WTC11 (cell line): ENCODE measurements around the gene GALNT12. TPM values are rescaled to one million over a fixed set of nuclear protein-coding genes. Genes with fewer than 3 reads are reported as not detected.

Source experiments
- ATAC-seq: fragments of 200-7000 bp; cut with Tn5 transposase; 2 replicates; pipeline ENCODE4 v1.10.0; 2021; ENCODE audit warnings: mild to moderate bottlenecking, moderate library complexity
- CTCF ChIA-PET: fragments of 300-600 bp; sonication (Branson Sonifier 250); formaldehyde crosslinking; loops from one replicate; lab custom pipeline; 2021; ENCODE audit warnings: antibody characterized with exemption; lab: Charles Lee
- POLR2A ChIA-PET: fragments of 350-600 bp; sonication (Branson Sonifier 250); formaldehyde crosslinking; loops from one replicate; lab custom pipeline; 2021; ENCODE audit warnings: antibody characterized with exemption; lab: Charles Lee
- DNase-seq: peaks from one replicate; pipeline ENCODE4 v3.0.0; 2021; ENCODE audit warnings: low spot score
- H3K27ac Mint-ChIP-seq: 2 replicates; pipeline ENCODE4 v1.8.0; 2021; ENCODE audit warnings: mixed read lengths
- H3K27me3 Mint-ChIP-seq: 2 replicates; pipeline ENCODE4 v1.8.0; 2021; ENCODE audit warnings: low read depth, mild to moderate bottlenecking, moderate library complexity, mixed read lengths
- H3K36me3 Mint-ChIP-seq: 2 replicates; pipeline ENCODE4 v1.8.0; 2021; ENCODE audit warnings: mixed read lengths
- H3K4me1 Mint-ChIP-seq: 2 replicates; pipeline ENCODE4 v1.8.0; 2022; ENCODE audit warnings: mixed read lengths
- H3K4me3 Mint-ChIP-seq: 2 replicates; pipeline ENCODE4 v1.8.0; 2021; ENCODE audit warnings: mild to moderate bottlenecking, moderate library complexity, mixed read lengths
- H3K9me3 Mint-ChIP-seq: 2 replicates; pipeline ENCODE4 v1.8.0; 2021; ENCODE audit warnings: mixed read lengths
- FOXJ3 ChIP-seq: sonication (generic); formaldehyde crosslinking; IDR thresholded peaks from 2 replicates; pipeline ENCODE4 v1.9.0; 2021; ENCODE audit warnings: missing genetic modification reagents, mild to moderate bottlenecking, borderline replicate concordance
- KAT7 ChIP-seq: sonication (generic); formaldehyde crosslinking; IDR thresholded peaks from 2 replicates; pipeline ENCODE4 v1.8.1; 2023; ENCODE audit warnings: missing genetic modification reagents, mild to moderate bottlenecking, borderline replicate concordance
- MXD4 ChIP-seq: fragments of 250-450 bp; sonication (Bioruptor Pico); IDR thresholded peaks from 2 replicates; pipeline ENCODE4 v1.8.0; 2021; ENCODE audit warnings: mild to moderate bottlenecking, moderate library complexity, borderline replicate concordance
- TEAD4 ChIP-seq: sonication (generic); formaldehyde crosslinking; IDR thresholded peaks from 2 replicates; pipeline ENCODE4 v1.8.0; 2022; ENCODE audit warnings: mild to moderate bottlenecking, missing genetic modification reagents
- TP53 ChIP-seq: sonication (generic); formaldehyde crosslinking; IDR thresholded peaks from 2 replicates; pipeline ENCODE4 v1.8.1; 2023; ENCODE audit warnings: mild to moderate bottlenecking, missing genetic modification reagents
- ZNF121 ChIP-seq: sonication (generic); formaldehyde crosslinking; IDR thresholded peaks from 2 replicates; pipeline ENCODE4 v1.8.0; 2023; ENCODE audit warnings: missing genetic modification reagents
- total RNA-seq: library from RNA; stranded (reverse); gene quantifications from 3 replicates; pipeline ENCODE4 v1.2.3, GENCODE V29; 2021
- TF ChIP-seq, protein P1 (sequence below): sonication (generic); formaldehyde crosslinking; IDR thresholded peaks from 2 replicates; pipeline ENCODE4 v1.8.1; 2022; ENCODE audit warnings: mild to moderate bottlenecking, missing genetic modification reagents, moderate library complexity, borderline replicate concordance
- TF ChIP-seq, protein P2 (sequence below): sonication (generic); formaldehyde crosslinking; IDR thresholded peaks from 2 replicates; pipeline ENCODE4 v1.8.0; 2023; ENCODE audit warnings: missing genetic modification reagents
- TF ChIP-seq, protein P3 (sequence below): sonication (generic); formaldehyde crosslinking; IDR thresholded peaks from 2 replicates; pipeline ENCODE4 v1.8.1; 2022; ENCODE audit warnings: missing genetic modification reagents, borderline replicate concordance
- TF ChIP-seq, protein P4 (sequence below): fragments of 250-450 bp; sonication (Bioruptor Pico); IDR thresholded peaks from 2 replicates; pipeline ENCODE4 v1.9.0; 2021; ENCODE audit warnings: mild to moderate bottlenecking, borderline replicate concordance
- TF ChIP-seq, protein P5 (sequence below): sonication (generic); formaldehyde crosslinking; IDR thresholded peaks from 2 replicates; pipeline ENCODE4 v1.8.1; 2022; ENCODE audit warnings: low read depth, mild to moderate bottlenecking, moderate library complexity, missing genetic modification reagents, borderline replicate concordance
- TF ChIP-seq, protein P6 (sequence below): sonication (generic); formaldehyde crosslinking; IDR thresholded peaks from 2 replicates; pipeline ENCODE4 v1.8.1; 2023; ENCODE audit warnings: mild to moderate bottlenecking, moderate library complexity, missing genetic modification reagents
- TF ChIP-seq, protein P7 (sequence below): sonication (generic); formaldehyde crosslinking; IDR thresholded peaks from 2 replicates; pipeline ENCODE4 v1.8.1; 2022; ENCODE audit warnings: low read depth, missing genetic modification reagents, borderline replicate concordance
- TF ChIP-seq, protein P8 (sequence below): fragments of 250-450 bp; sonication (Bioruptor Pico); conservative IDR thresholded peaks from 2 replicates; pipeline ENCODE4 v1.9.0; 2021; ENCODE audit warnings: mild to moderate bottlenecking

Gene GALNT12
- total RNA-seq, 1 experiment from 2014 or later, result 19.3 TPM

DNA sequence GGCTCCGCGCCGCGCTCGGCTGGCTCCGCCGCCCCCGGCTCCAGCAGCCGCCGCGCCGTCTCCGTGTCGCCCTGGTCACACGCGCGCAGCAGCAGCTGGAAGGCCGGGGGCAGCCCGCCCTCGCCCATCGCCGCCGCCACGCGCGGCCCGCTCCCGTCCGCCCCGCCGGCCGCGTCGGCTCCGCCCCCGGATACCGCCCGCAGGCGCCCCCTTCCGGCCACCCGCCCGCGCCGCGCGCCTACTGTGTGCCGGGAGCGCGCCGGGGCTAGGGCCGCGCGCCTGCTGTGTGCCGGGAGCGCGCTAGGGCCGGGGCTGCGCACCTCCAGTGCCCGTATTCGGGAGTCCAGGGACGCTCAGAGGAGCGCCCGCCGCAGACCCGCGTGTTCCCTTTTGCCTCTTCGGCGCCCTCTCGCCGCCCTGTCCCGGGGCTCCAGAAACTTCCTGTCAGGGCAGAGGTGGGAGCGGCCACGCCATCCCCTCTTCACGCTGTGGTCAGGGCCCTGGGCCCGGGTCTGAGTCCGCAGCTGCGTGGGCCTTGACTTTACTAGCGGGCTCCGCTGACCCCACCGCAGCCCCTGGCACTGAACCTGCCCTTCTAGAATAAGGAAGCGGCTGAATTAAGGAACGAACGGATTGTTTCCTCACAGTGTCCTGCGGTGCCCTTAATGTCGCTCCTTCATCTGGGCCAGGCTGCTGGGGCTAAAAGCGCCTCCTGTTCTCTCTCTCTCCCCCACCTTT lies 10.9 kb upstream of the GALNT12 start, which contains the start of gene ANKS6 (continued):
- TF ChIP-seq, protein P1, sequence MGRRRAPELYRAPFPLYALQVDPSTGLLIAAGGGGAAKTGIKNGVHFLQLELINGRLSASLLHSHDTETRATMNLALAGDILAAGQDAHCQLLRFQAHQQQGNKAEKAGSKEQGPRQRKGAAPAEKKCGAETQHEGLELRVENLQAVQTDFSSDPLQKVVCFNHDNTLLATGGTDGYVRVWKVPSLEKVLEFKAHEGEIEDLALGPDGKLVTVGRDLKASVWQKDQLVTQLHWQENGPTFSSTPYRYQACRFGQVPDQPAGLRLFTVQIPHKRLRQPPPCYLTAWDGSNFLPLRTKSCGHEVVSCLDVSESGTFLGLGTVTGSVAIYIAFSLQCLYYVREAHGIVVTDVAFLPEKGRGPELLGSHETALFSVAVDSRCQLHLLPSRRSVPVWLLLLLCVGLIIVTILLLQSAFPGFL, result no peak
- TF ChIP-seq, protein P2, sequence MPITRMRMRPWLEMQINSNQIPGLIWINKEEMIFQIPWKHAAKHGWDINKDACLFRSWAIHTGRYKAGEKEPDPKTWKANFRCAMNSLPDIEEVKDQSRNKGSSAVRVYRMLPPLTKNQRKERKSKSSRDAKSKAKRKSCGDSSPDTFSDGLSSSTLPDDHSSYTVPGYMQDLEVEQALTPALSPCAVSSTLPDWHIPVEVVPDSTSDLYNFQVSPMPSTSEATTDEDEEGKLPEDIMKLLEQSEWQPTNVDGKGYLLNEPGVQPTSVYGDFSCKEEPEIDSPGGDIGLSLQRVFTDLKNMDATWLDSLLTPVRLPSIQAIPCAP (CRISPR knock-in tag), result no peak
- TF ChIP-seq, protein P3, sequence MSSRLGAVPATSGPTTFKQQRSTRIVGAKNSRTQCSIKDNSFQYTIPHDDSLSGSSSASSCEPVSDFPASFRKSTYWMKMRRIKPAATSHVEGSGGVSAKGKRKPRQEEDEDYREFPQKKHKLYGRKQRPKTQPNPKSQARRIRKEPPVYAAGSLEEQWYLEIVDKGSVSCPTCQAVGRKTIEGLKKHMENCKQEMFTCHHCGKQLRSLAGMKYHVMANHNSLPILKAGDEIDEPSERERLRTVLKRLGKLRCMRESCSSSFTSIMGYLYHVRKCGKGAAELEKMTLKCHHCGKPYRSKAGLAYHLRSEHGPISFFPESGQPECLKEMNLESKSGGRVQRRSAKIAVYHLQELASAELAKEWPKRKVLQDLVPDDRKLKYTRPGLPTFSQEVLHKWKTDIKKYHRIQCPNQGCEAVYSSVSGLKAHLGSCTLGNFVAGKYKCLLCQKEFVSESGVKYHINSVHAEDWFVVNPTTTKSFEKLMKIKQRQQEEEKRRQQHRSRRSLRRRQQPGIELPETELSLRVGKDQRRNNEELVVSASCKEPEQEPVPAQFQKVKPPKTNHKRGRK (CRISPR knock-in tag), result no peak
- TF ChIP-seq, all 79 proteins: peak for 13

DNA sequence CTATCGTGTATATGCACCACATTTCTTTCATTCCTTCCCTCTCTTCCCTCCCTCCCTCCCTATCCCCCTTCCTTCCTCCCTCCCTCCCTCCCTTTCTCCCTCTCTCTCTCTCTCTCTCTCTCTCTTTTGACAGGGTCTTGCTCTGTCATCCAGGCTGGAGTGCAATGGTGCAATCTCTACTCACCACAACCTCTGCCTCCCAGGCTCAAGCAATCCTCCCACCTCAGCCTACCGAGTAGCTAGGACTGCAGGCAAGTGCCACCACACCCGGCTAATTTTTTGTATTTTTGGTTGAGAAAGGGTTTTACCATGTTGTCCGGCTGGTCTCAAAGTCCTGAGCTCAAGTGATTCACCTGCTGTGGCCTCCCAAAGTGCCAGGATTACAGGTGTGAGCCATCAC lies 10.0 kb upstream of the GALNT12 start:
- H3K4me3 Mint-ChIP-seq, result peak overlapping the region; percentile 29
- peaks cover 45% of the 10 kb centered on the region for H3K4me1 Mint-ChIP-seq
- DNase-seq, result no peak
- H3K9me3 Mint-ChIP-seq, result peaks cover 11% of the 10 kb centered on the region
- ChIA-PET POLR2A (no interaction called here), CTCF (interaction anchor here (1.0 to 1.6 kb wide), 2 partner anchors 12 to 24 kb away, joined by 3 read pairs; no protein-coding TSS in a partner anchor)
- TF ChIP-seq, protein P4, sequence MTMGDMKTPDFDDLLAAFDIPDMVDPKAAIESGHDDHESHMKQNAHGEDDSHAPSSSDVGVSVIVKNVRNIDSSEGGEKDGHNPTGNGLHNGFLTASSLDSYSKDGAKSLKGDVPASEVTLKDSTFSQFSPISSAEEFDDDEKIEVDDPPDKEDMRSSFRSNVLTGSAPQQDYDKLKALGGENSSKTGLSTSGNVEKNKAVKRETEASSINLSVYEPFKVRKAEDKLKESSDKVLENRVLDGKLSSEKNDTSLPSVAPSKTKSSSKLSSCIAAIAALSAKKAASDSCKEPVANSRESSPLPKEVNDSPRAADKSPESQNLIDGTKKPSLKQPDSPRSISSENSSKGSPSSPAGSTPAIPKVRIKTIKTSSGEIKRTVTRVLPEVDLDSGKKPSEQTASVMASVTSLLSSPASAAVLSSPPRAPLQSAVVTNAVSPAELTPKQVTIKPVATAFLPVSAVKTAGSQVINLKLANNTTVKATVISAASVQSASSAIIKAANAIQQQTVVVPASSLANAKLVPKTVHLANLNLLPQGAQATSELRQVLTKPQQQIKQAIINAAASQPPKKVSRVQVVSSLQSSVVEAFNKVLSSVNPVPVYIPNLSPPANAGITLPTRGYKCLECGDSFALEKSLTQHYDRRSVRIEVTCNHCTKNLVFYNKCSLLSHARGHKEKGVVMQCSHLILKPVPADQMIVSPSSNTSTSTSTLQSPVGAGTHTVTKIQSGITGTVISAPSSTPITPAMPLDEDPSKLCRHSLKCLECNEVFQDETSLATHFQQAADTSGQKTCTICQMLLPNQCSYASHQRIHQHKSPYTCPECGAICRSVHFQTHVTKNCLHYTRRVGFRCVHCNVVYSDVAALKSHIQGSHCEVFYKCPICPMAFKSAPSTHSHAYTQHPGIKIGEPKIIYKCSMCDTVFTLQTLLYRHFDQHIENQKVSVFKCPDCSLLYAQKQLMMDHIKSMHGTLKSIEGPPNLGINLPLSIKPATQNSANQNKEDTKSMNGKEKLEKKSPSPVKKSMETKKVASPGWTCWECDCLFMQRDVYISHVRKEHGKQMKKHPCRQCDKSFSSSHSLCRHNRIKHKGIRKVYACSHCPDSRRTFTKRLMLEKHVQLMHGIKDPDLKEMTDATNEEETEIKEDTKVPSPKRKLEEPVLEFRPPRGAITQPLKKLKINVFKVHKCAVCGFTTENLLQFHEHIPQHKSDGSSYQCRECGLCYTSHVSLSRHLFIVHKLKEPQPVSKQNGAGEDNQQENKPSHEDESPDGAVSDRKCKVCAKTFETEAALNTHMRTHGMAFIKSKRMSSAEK (CRISPR knock-in tag), result no peak
- TF ChIP-seq KAT7, result no peak
- H3K27me3 Mint-ChIP-seq, result peaks cover 20% of the 10 kb centered on the region
- no peak for ATAC-seq
- peaks cover 10% of the 10 kb centered on the region for H3K36me3 Mint-ChIP-seq
- H3K27ac Mint-ChIP-seq, result no peak overlapping the region

DNA sequence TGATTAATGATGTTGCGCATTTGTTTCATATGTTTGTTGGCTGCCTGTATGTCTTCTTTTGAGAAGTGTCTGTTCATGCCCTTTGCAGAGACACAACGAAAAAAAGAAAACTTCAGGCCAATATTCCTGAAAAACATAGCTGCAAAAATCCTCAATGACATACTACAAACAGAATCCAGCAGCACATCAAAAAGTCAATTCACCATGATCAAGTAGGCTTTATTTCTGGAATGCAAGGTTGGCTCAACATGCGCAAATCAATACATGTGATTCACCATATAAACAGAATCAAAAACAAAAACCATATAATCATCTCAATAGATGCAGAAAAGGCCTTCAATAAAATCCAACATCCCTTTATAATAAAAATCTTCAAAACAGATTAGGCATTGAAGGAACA lies 9.2 kb upstream of the GALNT12 start:
- DNase-seq (no peak), ATAC-seq (no peak)
- ChIA-PET CTCF (interaction anchor here (1.6 kb wide), 1 partner anchor 24 kb away, joined by 3 read pairs; no protein-coding TSS in a partner anchor), POLR2A (no interaction called here)
- Mint-ChIP-seq H3K4me1 (peaks cover 37% of the 10 kb centered on the region), H3K4me3 (no peak overlapping the region), H3K27ac (no peak overlapping the region), H3K9me3 (peaks cover 11% of the 10 kb centered on the region), H3K27me3 (peaks cover 20% of the 10 kb centered on the region), H3K36me3 (peaks cover 10% of the 10 kb centered on the region)
- TF ChIP-seq, protein P1, result no peak
- TF ChIP-seq FOXJ3, result no peak
- TF ChIP-seq, protein P5, sequence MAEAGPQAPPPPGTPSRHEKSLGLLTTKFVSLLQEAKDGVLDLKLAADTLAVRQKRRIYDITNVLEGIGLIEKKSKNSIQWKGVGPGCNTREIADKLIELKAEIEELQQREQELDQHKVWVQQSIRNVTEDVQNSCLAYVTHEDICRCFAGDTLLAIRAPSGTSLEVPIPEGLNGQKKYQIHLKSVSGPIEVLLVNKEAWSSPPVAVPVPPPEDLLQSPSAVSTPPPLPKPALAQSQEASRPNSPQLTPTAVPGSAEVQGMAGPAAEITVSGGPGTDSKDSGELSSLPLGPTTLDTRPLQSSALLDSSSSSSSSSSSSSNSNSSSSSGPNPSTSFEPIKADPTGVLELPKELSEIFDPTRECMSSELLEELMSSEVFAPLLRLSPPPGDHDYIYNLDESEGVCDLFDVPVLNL, result no peak
- TF ChIP-seq, protein P6, sequence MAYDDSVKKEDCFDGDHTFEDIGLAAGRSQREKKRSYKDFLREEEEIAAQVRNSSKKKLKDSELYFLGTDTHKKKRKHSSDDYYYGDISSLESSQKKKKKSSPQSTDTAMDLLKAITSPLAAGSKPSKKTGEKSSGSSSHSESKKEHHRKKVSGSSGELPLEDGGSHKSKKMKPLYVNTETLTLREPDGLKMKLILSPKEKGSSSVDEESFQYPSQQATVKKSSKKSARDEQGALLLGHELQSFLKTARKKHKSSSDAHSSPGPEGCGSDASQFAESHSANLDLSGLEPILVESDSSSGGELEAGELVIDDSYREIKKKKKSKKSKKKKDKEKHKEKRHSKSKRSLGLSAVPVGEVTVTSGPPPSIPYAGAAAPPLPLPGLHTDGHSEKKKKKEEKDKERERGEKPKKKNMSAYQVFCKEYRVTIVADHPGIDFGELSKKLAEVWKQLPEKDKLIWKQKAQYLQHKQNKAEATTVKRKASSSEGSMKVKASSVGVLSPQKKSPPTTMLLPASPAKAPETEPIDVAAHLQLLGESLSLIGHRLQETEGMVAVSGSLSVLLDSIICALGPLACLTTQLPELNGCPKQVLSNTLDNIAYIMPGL, result no peak
- TF ChIP-seq TEAD4, result no peak
- TF ChIP-seq, protein P7, sequence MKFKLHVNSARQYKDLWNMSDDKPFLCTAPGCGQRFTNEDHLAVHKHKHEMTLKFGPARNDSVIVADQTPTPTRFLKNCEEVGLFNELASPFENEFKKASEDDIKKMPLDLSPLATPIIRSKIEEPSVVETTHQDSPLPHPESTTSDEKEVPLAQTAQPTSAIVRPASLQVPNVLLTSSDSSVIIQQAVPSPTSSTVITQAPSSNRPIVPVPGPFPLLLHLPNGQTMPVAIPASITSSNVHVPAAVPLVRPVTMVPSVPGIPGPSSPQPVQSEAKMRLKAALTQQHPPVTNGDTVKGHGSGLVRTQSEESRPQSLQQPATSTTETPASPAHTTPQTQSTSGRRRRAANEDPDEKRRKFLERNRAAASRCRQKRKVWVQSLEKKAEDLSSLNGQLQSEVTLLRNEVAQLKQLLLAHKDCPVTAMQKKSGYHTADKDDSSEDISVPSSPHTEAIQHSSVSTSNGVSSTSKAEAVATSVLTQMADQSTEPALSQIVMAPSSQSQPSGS, result no peak
- no peak for TF ChIP-seq ZNF121
- TF ChIP-seq, protein P8, sequence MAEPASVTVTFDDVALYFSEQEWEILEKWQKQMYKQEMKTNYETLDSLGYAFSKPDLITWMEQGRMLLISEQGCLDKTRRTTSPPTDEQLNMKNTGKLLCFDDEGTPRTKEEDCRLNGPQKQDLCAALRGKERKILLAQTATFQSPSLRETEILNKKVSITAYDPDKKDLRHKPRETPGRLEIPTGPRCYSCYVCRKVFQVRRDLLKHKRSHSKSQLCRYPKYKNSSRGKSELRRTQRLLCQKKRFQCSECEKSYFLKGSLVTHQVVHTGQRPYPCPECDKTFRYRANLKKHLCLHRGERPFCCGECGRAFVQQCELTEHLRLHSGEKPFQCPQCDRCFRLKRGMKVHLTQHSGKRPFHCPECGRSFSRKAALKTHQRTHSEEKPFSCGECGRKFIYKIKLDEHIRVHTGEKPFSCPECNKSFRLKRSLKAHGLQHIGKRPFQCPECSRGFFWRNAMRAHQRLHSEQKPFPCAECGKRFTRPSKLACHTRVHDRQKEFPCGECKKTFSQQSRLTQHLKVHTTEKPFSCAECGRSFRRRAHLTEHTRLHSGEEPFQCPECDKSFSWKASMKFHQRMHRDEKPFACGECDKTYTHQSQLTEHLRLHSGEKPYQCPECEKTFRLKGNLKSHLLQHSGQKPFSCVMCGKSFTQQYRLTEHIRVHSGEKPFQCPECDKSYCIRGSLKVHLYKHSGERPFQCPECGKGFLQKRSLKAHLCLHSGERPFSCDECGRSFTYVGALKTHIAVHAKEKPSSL (CRISPR knock-in tag), result no peak
- no peak for TF ChIP-seq MXD4 (CRISPR knock-in tag)
- TF ChIP-seq TP53, result no peak
